IMR-90 (cell line): Measurements from ENCODE around the gene XAGE1B. TPM values are rescaled to one million over a fixed set of nuclear protein-coding genes. Genes with fewer than 3 reads are reported as not detected.
"Not testable (repeated sequence)": the region's sequence is repeated elsewhere in the genome, so short reads cannot be mapped to it uniquely, and the experiment has no call there.

Experiments
- ATAC-seq: fragments of 200-7000 bp; cut with Tn5 transposase; 2 replicates; pipeline ENCODE4 v1.9.1; 2020; ENCODE audit warnings: low read depth, mild to moderate bottlenecking, moderate library complexity
- BruUV-seq: library from RNA; stranded (reverse); fragments of 400-500 nt; replicated peaks from 2 replicates; lab custom pipeline; 2021; lab: Mats Ljungman, UMichigan
- CTCF ChIA-PET: fragments of 300-600 bp; formaldehyde crosslinking; extraction: SDS; loops from one replicate; lab custom pipeline; 2021; ENCODE audit warnings: antibody characterized with exemption; lab: Yijun Ruan, JAX
- POLR2A ChIA-PET: fragments of 300-600 bp; sonication (Branson Sonifier 250); formaldehyde crosslinking; loops from one replicate; lab custom pipeline; 2022; ENCODE audit warnings: antibody characterized with exemption; ENCODE audit not compliant: unreplicated experiment; lab: Charles Lee
- DNase-seq: peaks from one replicate; pipeline ENCODE4 v3.0.0; 2013
- H2AFZ ChIP-seq: replicated peaks from 2 replicates; pipeline ENCODE3; 2013; ENCODE audit warnings: low read length, mild to moderate bottlenecking; ENCODE audit not compliant: poor library complexity
- H2AK5ac ChIP-seq: 2 replicates; pipeline ENCODE4 v1.6.1; 2013; ENCODE audit warnings: low read depth, low read length, inconsistent platforms
- H2AK9ac ChIP-seq: replicated peaks from 2 replicates; pipeline ENCODE3; 2013; ENCODE audit warnings: mild to moderate bottlenecking, low read depth, low read length, moderate library complexity; ENCODE audit not compliant: poor library complexity
- H2BK120ac ChIP-seq: 2 replicates; pipeline ENCODE4 v1.6.1; 2013; ENCODE audit warnings: low read depth, low read length, inconsistent platforms
- H2BK15ac ChIP-seq: 3 replicates; pipeline ENCODE4 v1.6.1; 2013; ENCODE audit warnings: low read depth, low read length, inconsistent platforms
- H2BK20ac ChIP-seq: 2 replicates; pipeline ENCODE4 v1.6.1; 2013; ENCODE audit warnings: low read depth, mild to moderate bottlenecking, inconsistent platforms, low read length, moderate library complexity
- H2BK5ac ChIP-seq: 2 replicates; pipeline ENCODE4 v1.6.1; 2013; ENCODE audit warnings: mild to moderate bottlenecking, low read depth, low read length, inconsistent platforms; ENCODE audit not compliant: poor library complexity, severe bottlenecking
- H3K14ac ChIP-seq: replicated peaks from 2 replicates; pipeline ENCODE4 v1.6.1; 2013; ENCODE audit warnings: low read depth, low read length, inconsistent platforms
- H3K18ac ChIP-seq: 2 replicates; pipeline ENCODE4 v1.6.1; 2013; ENCODE audit warnings: low read depth, low read length, control low read depth
- H3K23ac ChIP-seq: 2 replicates; pipeline ENCODE4 v1.6.1; 2013; ENCODE audit warnings: low read depth, low read length, inconsistent platforms
- H3K27ac ChIP-seq: 2 replicates; pipeline ENCODE4 v1.5.1; 2013; ENCODE audit warnings: mild to moderate bottlenecking, control low read depth, low read length; ENCODE audit not compliant: insufficient read depth
- H3K27me3 ChIP-seq: 2 replicates; pipeline ENCODE4 v1.6.1; 2013; ENCODE audit warnings: low read length; ENCODE audit not compliant: control insufficient read depth, insufficient read depth
- H3K36me3 ChIP-seq: 2 replicates; pipeline ENCODE4 v1.6.1; 2013; ENCODE audit warnings: low read length, mixed read lengths; ENCODE audit not compliant: control insufficient read depth, insufficient read depth
- H3K4ac ChIP-seq: 2 replicates; pipeline ENCODE4 v1.6.1; 2013; ENCODE audit warnings: low read depth, low read length, inconsistent platforms
- H3K4me1 ChIP-seq: 2 replicates; pipeline ENCODE4 v1.6.1; 2013; ENCODE audit warnings: low read length, mixed read lengths; ENCODE audit not compliant: control insufficient read depth, insufficient read depth
- H3K4me2 ChIP-seq: 2 replicates; pipeline ENCODE4 v1.6.1; 2013; ENCODE audit warnings: low read depth, mild to moderate bottlenecking, control low read depth, low read length, moderate library complexity
- H3K4me3 ChIP-seq: 2 replicates; pipeline ENCODE4 v1.5.1; 2013; ENCODE audit warnings: low read depth, mild to moderate bottlenecking, control low read depth, low read length, moderate library complexity; ENCODE audit not compliant: insufficient read depth
- H3K56ac ChIP-seq: 2 replicates; pipeline ENCODE4 v1.6.1; 2013; ENCODE audit warnings: low read length, inconsistent platforms; ENCODE audit not compliant: insufficient read depth; ENCODE audit errors: extremely low read depth
- H3K79me1 ChIP-seq, 2 experiments: 2 replicates each; pipeline ENCODE4 v1.6.1; 2013; ENCODE audit warnings: low read length in 2 of 2, inconsistent platforms in 1 of 2, low read depth in 1 of 2
- H3K9ac ChIP-seq: 2 replicates; pipeline ENCODE4 v1.6.1; 2013; ENCODE audit warnings: low read depth, low read length, control low read depth
- H3K9me1 ChIP-seq: 2 replicates; pipeline ENCODE4 v1.6.1; 2013; ENCODE audit warnings: low read length, inconsistent platforms; ENCODE audit not compliant: insufficient read depth
- H3K9me3 ChIP-seq: 2 replicates; pipeline ENCODE4 v1.6.1; 2013; ENCODE audit warnings: low read length; ENCODE audit not compliant: control insufficient read depth, insufficient read depth
- H4K20me1 ChIP-seq: 2 replicates; pipeline ENCODE4 v1.6.1; 2013; ENCODE audit warnings: low read length, inconsistent platforms; ENCODE audit not compliant: insufficient read depth
- H4K5ac ChIP-seq: 2 replicates; pipeline ENCODE4 v1.6.1; 2013; ENCODE audit warnings: mild to moderate bottlenecking, low read depth, low read length, control low read depth
- H4K8ac ChIP-seq, 2 experiments: 2 replicates each; pipeline ENCODE4 v1.6.1; 2013; ENCODE audit warnings: low read depth in 2 of 2, low read length in 2 of 2, control low read depth in 1 of 2, inconsistent platforms in 1 of 2
- H4K91ac ChIP-seq: 2 replicates; pipeline ENCODE4 v1.6.1; 2013; ENCODE audit warnings: low read depth, low read length, inconsistent platforms; ENCODE audit not compliant: insufficient read depth
- CTCF ChIP-seq: conservative IDR thresholded peaks from 2 replicates; pipeline ENCODE4 v1.5.1; 2012; ENCODE audit warnings: mild to moderate bottlenecking, low read depth, low read length, improper control_type of control experiment
- MAFK ChIP-seq: IDR thresholded peaks from 2 replicates; pipeline ENCODE4 v1.6.1; 2012; ENCODE audit warnings: low read depth, low read length, improper control_type of control experiment
- RFX5 ChIP-seq: IDR thresholded peaks from 2 replicates; pipeline ENCODE4 v1.8.0; 2012; ENCODE audit warnings: low read depth, mild to moderate bottlenecking, low read length, moderate library complexity
- WGBS, 2 experiments: methylation state at CpG; one replicate each; pipeline versions ENCODE4 v1.1.5 to v1.1.7; 2013; ENCODE audit warnings: missing lambda C conversion rate in 2 of 2; ENCODE audit not compliant: insufficient read length in 1 of 2; ENCODE audit errors: extremely low coverage in 2 of 2; 5-methylcytosine and 5-hydroxymethylcytosine counted together
- dilution Hi-C: fragments of 300-500 bp; cut with HindIII; formaldehyde crosslinking; loops from one replicate; pipeline ENCODE4 v1.14.3; 2018; ENCODE audit warnings: low sequenced_read_pairs; ENCODE audit not compliant: unreplicated experiment
- in situ Hi-C: fragments of 300-500 bp; cut with MboI; formaldehyde crosslinking; loops from 3 replicates; pipeline ENCODE4 v1.14.3; 2019; ENCODE audit warnings: low sequenced_read_pairs, inconsistent platforms, mixed read lengths
- intact Hi-C: fragments of 100-400 bp; cut with micrococcal nuclease; formaldehyde crosslinking; loops from 2 replicates; pipeline ENCODE4 v1.10.0; 2022
- polyA plus RNA-seq, 3 experiments: library from polyadenylated mRNA; depleted of rRNA; stranded (reverse); fragments of >200 nt; gene quantifications; 2 replicates each; pipeline ENCODE4 v1.2.3, GENCODE V29; 2012; ENCODE audit warnings: low replicate concordance in 1 of 3
- total RNA-seq: library from RNA; depleted of rRNA; stranded (reverse); fragments of >200 nt; gene quantifications from 2 replicates; pipeline ENCODE4 v1.2.3, GENCODE V29; 2012

XAGE1B gene
- total and polyA plus RNA-seq, 2 of the 4 experiments (the other 2 are of a cell fraction) = not detected

- intact Hi-C loops = no loop called here
- Histone ChIP-seq H2AFZ (no peak overlapping the region), H3K4ac (no peak overlapping the region), H3K4me3 (no peak overlapping the region), H3K23ac (no peak overlapping the region), H2AK9ac (no peak overlapping the region), H3K18ac (no peak overlapping the region), H3K79me1 (no peaks in the 10 kb centered on the region), H2BK5ac (no peak overlapping the region), H3K36me3 (no peaks in the 10 kb centered on the region), H4K91ac (no peak overlapping the region), H2BK120ac (no peak overlapping the region), H4K8ac (no peak overlapping the region), H2BK15ac (no peak overlapping the region), H4K20me1 (no peaks in the 10 kb centered on the region), H3K56ac (no peak overlapping the region), H3K27me3 (peaks cover 8% of the 10 kb centered on the region), H3K4me1 (no peaks in the 10 kb centered on the region), H2BK20ac (no peak overlapping the region), H3K9me1 (no peaks in the 10 kb centered on the region), H3K9ac (no peak overlapping the region), H3K14ac (no peak overlapping the region), H4K5ac (no peak overlapping the region), H3K9me3 (no peaks in the 10 kb centered on the region), H3K4me2 (no peak overlapping the region), H3K27ac (no peak overlapping the region), H2AK5ac (no peak overlapping the region)
- POLR2A ChIA-PET = no interaction called here
- DNase-seq (no peak), ATAC-seq (no peak)
- no TSS peak for BruUV-seq
- WGBS, 2 experiments = 67% methylated on average over 3 of the region's 4 CpGs; no CpG with 5 or more reads in 1 of the 2 experiments
- no peak for TF ChIP-seq CTCF
- TF ChIP-seq RFX5 = no peak
- no peak for TF ChIP-seq MAFK
- CTCF ChIA-PET = no interaction called here
- dilution Hi-C loops = no loop called here
- in situ Hi-C loops = no loop called here
These were observed 12.3 kb downstream of the XAGE1B start for GRCh38 chrX:52504551-52504950.

GRCh38 chrX:52501362-52501761 lies 15.5 kb downstream of the XAGE1B start:
- H2AK5ac ChIP-seq, H2BK20ac ChIP-seq, H2AK9ac ChIP-seq, in situ Hi-C loops, H3K27me3 ChIP-seq, H3K27ac ChIP-seq, dilution Hi-C loops, H3K4me3 ChIP-seq, DNase-seq, H4K20me1 ChIP-seq, H3K18ac ChIP-seq, H4K5ac ChIP-seq, H2BK15ac ChIP-seq, H3K4ac ChIP-seq, H3K4me2 ChIP-seq, H3K79me1 ChIP-seq, H3K9me1 ChIP-seq, intact Hi-C loops, H3K36me3 ChIP-seq, H3K9me3 ChIP-seq, H2BK120ac ChIP-seq, CTCF ChIA-PET, H3K9ac ChIP-seq, ATAC-seq, BruUV-seq, H3K56ac ChIP-seq, H2BK5ac ChIP-seq, POLR2A ChIA-PET, H4K8ac ChIP-seq, H2AFZ ChIP-seq, H4K91ac ChIP-seq, H3K23ac ChIP-seq, H3K4me1 ChIP-seq, H3K14ac ChIP-seq: not testable (repeated sequence)
- WGBS, 2 experiments = no CpG with 5 or more reads among the region's 6 CpGs
